Right lobe of liver (tissue), 6 donors: Measurements from ENCODE around the gene KLF18. TPM values are rescaled to one million over a fixed set of nuclear protein-coding genes. Genes with fewer than 3 reads are reported as not detected.

ENCODE experiments used
- ATAC-seq, 4 donors: fragments of 200-7000 bp; cut with Tn5 transposase; one replicate each; pipeline ENCODE4 v1.9.1; 2020; ENCODE audit warnings: mild to moderate bottlenecking in 4 of 4, moderate library complexity in 4 of 4
- DNase-seq, 3 donors: peaks; one replicate each; pipeline ENCODE4 v3.0.0-alpha.2; 2020
- H3K27ac ChIP-seq, 3 donors: fragments of 200-600 bp; one replicate each; pipeline ENCODE4 v1.8.0; 2022
- H3K27me3 ChIP-seq, 2 donors: fragments of 200-600 bp; one replicate each; pipeline ENCODE4 v1.8.0; 2022
- H3K36me3 ChIP-seq, 4 donors: fragments of 200-600 bp; sonication (generic) in 1 of 4; one replicate each; pipeline versions ENCODE4 v1.5.1 to v1.8.0; 2017 to 2022; ENCODE audit warnings: control low read depth in 1 of 4
- H3K4me1 ChIP-seq, 4 donors: fragments of 200-600 bp; sonication (generic) in 1 of 4; one replicate each; pipeline versions ENCODE4 v1.5.1 to v1.8.0; 2017 to 2022; ENCODE audit warnings: control low read depth in 1 of 4
- H3K4me3 ChIP-seq, 3 donors: fragments of 200-600 bp; one replicate each; pipeline ENCODE4 v1.8.0; 2022
- H3K9me3 ChIP-seq, 4 donors: fragments of 200-600 bp; sonication (generic) in 1 of 4; one replicate each; pipeline versions ENCODE4 v1.5.1 to v1.8.0; 2017 to 2022; ENCODE audit warnings: control low read depth in 1 of 4
- POLR2A ChIP-seq: fragments of 450-650 bp; IDR thresholded peaks from one replicate; pipeline ENCODE4 v1.6.1; 2017; ENCODE audit warnings: antibody characterized with exemption, mild to moderate bottlenecking
- WGBS: methylation state at CpG from one replicate; pipeline ENCODE4 v1.1.6; 2018; ENCODE audit warnings: low coverage, low lambda C conversion rate; ENCODE audit not compliant: insufficient coverage; ENCODE audit errors: missing lambda C conversion rate; 5-methylcytosine and 5-hydroxymethylcytosine counted together
- intact Hi-C, 2 donors: fragments of 100-400 bp; cut with DNase I; formaldehyde crosslinking; loops; one replicate each; pipeline versions ENCODE4 v1.11.2 to v1.14.1; 2022
- long read RNA-seq: library from polyadenylated mRNA; unstranded; transcript quantifications from one replicate; pipeline ENCODE4 v2.0.0, GENCODE V29; 2019
- total RNA-seq, 6 experiments: library from RNA; depleted of rRNA in 2 of 6; stranded (reverse); fragments of >200 nt in 2 of 6; fragmentation: NEBNext Ultra II Directional in 3 of 6; extraction: Animal tissue kit (Norgen Biotek cat#: 25700) in 3 of 6; gene quantifications; one replicate each; pipeline versions ENCODE4 v1.1.0 to v1.2.4, GENCODE V29; 2016 to 2023
- TF ChIP-seq, protein P1 (sequence below), 4 donors: fragments of 200-600 bp in 3 of 4; fragments of 450-650 bp in 1 of 4; IDR thresholded peaks; one replicate each; pipeline versions ENCODE4 v1.5.1 to v1.8.0; 2016 to 2022; ENCODE audit warnings: antibody characterized with exemption in 4 of 4, mild to moderate bottlenecking in 2 of 4
- donor health status: DM: no; HTN: yes; CAD: no.
- donor health status: DM: no; HTN: no; CAD: no.
- donor health status: DM: no; HTN: no; CAD: no.
- donor health status: DM: no; HTN: yes; CAD: no.
- donor health status: DM: no; HTN: yes; CAD: no.

The KLF18 gene
- total RNA-seq: not detected
- long read RNA-seq: 0 reads

DNA sequence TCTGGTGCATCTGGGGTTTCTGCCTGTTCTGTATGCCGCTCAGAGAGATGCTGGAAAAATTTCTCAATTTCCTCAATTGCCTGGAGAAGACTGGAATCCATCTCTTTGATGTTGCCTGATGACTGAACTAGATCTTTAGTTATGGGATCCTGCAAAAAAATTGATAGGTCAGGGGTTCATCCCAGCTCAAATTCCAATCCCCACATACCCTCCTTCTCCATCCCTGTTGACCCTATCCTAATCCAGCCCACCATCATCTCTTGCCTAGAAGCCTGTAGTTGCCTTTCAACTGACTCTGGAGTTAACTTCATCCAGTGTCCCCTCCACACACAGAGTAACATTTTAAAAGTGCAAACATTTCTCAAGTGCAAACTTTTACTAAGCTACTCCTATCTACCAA is at the start of gene KLF18:
Gene KLF18 (minus strand): TSS at position 101 of the 400 bp plus-strand sequence. CDS start 0 bp downstream, at position 101.
- no CpG with 5 or more reads among the region's 1 CpG for WGBS
- intact Hi-C loops: no loop called here
- no peaks in the 10 kb centered on the region for H3K27me3 ChIP-seq
- no peak within 1 kb of the TSS for H3K27ac ChIP-seq
- H3K4me1 ChIP-seq: no peaks in the 10 kb centered on the region
- DNase-seq (no peak), ATAC-seq (no peak)
- no peak within 1 kb of the TSS for H3K4me3 ChIP-seq
- TF ChIP-seq POLR2A: no peak
- TF ChIP-seq, protein P1, sequence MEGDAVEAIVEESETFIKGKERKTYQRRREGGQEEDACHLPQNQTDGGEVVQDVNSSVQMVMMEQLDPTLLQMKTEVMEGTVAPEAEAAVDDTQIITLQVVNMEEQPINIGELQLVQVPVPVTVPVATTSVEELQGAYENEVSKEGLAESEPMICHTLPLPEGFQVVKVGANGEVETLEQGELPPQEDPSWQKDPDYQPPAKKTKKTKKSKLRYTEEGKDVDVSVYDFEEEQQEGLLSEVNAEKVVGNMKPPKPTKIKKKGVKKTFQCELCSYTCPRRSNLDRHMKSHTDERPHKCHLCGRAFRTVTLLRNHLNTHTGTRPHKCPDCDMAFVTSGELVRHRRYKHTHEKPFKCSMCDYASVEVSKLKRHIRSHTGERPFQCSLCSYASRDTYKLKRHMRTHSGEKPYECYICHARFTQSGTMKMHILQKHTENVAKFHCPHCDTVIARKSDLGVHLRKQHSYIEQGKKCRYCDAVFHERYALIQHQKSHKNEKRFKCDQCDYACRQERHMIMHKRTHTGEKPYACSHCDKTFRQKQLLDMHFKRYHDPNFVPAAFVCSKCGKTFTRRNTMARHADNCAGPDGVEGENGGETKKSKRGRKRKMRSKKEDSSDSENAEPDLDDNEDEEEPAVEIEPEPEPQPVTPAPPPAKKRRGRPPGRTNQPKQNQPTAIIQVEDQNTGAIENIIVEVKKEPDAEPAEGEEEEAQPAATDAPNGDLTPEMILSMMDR (IDR thresholded peaks at IDR 0.05): no peak
- peaks cover 0 to 7% (median 0%) of the 10 kb centered on the region in 4 donors for H3K9me3 ChIP-seq
- H3K36me3 ChIP-seq: no peaks in the 10 kb centered on the region

DNA sequence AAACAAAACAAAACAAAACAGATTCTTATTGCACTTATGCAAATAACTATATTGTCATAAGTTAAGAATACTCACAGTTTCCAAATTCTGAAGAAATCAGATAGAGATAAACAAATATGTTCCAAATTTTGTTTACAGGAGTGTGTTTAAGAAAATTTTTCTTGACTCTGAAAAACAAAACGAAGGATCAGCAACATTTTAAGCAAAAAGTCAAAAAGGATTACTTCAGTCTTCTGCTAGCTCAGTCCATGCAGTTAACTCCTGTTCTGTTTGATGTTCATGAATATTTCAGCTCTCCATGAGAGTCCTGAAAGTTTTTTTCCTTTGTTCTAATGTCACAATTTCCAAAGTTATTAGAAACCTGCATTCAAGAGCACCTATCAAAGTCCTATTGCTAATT is 33.2 kb upstream of the KLF18 start:
- Histone ChIP-seq H3K36me3 (no peaks in the 10 kb centered on the region), H3K4me1 (no peaks in the 10 kb centered on the region), H3K4me3 (no peak overlapping the region), H3K9me3 (no peaks in the 10 kb centered on the region), H3K27ac (no peak overlapping the region), H3K27me3 (no peaks in the 10 kb centered on the region)
- intact Hi-C loops: no loop called here
- TF ChIP-seq, protein P1 (IDR thresholded peaks at IDR 0.05): no peak
- TF ChIP-seq POLR2A: no peak
- ATAC-seq (no peak), DNase-seq (no peak)
- 30% methylated on average over 1 of the region's 1 CpG for WGBS

DNA sequence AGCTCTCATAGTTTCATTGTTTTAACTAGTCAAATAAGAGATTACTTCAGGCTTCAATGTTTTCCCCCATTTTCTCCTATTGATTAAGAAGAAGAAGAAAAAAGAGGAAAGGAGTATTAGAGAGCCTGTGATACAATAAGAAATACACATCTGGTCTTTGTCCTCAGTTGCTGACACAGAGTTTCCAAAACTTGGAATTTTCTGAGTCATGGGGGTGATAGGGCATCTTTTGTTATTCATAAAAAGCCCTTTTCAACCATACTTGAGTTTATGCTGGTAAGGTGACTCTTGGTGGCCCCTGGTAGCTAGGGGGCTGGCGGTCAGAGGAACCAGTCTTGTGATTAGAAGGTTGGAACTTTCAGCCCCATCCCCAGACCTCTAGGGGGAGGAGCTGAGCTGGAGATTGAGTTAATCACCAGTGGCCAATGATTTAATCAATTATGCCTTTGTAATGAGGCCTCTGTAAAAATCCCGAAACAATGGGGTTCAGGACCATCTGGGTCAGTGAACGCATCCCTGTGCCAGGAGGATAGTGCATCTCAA is 28.9 kb upstream of the KLF18 start:
- Histone ChIP-seq H3K27ac (no peak overlapping the region), H3K4me1 (no peaks in the 10 kb centered on the region), H3K27me3 (no peaks in the 10 kb centered on the region), H3K36me3 (no peaks in the 10 kb centered on the region), H3K4me3 (no peak overlapping the region), H3K9me3 (no peaks in the 10 kb centered on the region)
- intact Hi-C loops: no loop called here
- no peak for ATAC-seq
- 86% methylated on average over 3 of the region's 3 CpGs for WGBS
- no peak for DNase-seq
- TF ChIP-seq, protein P1 (IDR thresholded peaks at IDR 0.05): no peak
- no peak for TF ChIP-seq POLR2A

DNA sequence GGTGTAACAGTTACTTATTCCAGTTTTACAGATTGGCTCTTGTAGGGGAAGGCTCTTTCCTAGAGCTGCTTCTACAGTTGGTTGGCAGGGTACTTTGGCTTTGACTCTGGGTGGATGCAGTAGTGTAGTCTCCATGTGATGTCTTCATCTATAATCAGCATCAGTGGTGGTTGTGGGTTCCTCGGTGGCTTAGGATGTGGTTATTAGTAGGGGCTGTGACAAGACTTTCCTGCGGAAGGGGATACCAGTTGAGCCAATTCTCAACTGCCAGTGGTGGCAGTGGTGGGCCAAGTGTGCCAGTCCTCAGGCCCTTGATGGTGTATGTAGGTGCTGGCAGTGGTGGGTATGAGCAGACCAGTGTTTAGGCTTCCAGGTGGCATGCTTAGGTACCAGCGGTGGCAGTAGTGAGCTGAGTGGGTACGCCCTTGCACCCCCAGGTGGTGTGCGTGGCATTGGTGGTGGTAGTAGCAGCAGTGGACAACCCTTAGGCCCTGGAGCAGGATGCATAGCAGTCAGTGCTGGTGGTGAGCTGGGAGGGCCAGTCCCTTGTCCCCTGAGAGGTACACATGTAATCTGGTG is 27.2 kb upstream of the KLF18 start:
- intact Hi-C loops: no loop called here
- ATAC-seq (peak in 1 of 4 donors; percentile 14), DNase-seq (no peak)
- Histone ChIP-seq H3K4me1 (no peaks in the 10 kb centered on the region), H3K27me3 (no peaks in the 10 kb centered on the region), H3K4me3 (no peak overlapping the region), H3K9me3 (no peaks in the 10 kb centered on the region), H3K36me3 (no peaks in the 10 kb centered on the region), H3K27ac (no peak overlapping the region)
- no peak for TF ChIP-seq POLR2A
- TF ChIP-seq, protein P1 (IDR thresholded peaks at IDR 0.05): no peak
- WGBS: 86% methylated on average over 1 of the region's 5 CpGs

DNA sequence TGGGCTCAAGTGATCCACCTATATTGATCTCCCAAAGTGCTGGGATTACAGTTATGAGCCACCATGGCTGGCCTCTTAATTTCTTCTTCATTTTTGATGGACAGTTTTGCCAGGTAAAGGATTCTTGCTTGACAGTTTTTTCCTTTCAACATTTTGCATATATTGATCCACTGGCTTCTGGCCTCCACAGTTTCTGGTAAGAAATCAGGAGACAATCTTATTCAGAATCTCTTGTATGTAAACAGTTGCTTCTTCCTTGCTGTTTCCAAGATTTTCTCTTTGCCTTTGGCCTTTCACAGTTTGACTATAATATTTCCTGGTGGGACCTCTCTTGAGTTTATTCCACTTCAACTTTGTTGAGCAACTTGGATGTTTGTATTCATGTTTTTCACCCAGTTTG is 20.1 kb upstream of the KLF18 start:
- H3K27ac ChIP-seq: no peak overlapping the region
- no peaks in the 10 kb centered on the region for H3K4me1 ChIP-seq
- H3K36me3 ChIP-seq: no peaks in the 10 kb centered on the region
- peaks cover 0 to 6% (median 0%) of the 10 kb centered on the region in 4 donors for H3K9me3 ChIP-seq
- H3K4me3 ChIP-seq: no peak overlapping the region
- intact Hi-C loops: no loop called here
- TF ChIP-seq POLR2A: no peak
- TF ChIP-seq, protein P1 (IDR thresholded peaks at IDR 0.05): no peak
- H3K27me3 ChIP-seq: no peaks in the 10 kb centered on the region
- DNase-seq: no peak
- ATAC-seq: no peak
